Pancreas (tissue), 10 donors: ENCODE data around the gene TPH2. TPM values are rescaled to one million over a fixed set of nuclear protein-coding genes. Genes with fewer than 3 reads are reported as not detected.

Source experiments
- ATAC-seq, 4 donors: fragments of 200-7000 bp; cut with Tn5 transposase; one replicate each; pipeline versions ENCODE4 v1.8.0 to v1.9.1; 2020; ENCODE audit warnings: mild to moderate bottlenecking in 4 of 4, moderate library complexity in 4 of 4
- DNase-seq, 6 donors: peaks; one replicate each; pipeline ENCODE4 v3.0.0-alpha.2; 2020
- FAIRE-seq: peaks from 2 replicates; lab custom pipeline; 2012; peaks lifted over from hg19 to GRCh38; lab: Jason Lieb, UNC
- H3K27ac ChIP-seq, 4 donors: fragments of 200-600 bp; sonication (generic); 1 replicate in 3 of 4; 2 replicates in 1 of 4; pipeline versions ENCODE4 v1.5.0 to v1.8.0; 2020
- H3K27me3 ChIP-seq, 4 donors: fragments of 200-600 bp; one replicate each; pipeline ENCODE4 v1.8.0; 2021
- H3K36me3 ChIP-seq, 3 donors: fragments of 200-600 bp; sonication (generic) in 1 of 3; one replicate each; pipeline versions ENCODE4 v1.5.0 to v1.8.0; 2020 to 2021
- H3K4me1 ChIP-seq, 3 donors: fragments of 200-600 bp; one replicate each; pipeline ENCODE4 v1.8.0; 2021
- H3K4me3 ChIP-seq, 4 donors: fragments of 200-600 bp; sonication (generic) in 2 of 4; one replicate each; pipeline versions ENCODE4 v1.5.0 to v1.8.0; 2020 to 2021
- H3K9me3 ChIP-seq, 4 donors: fragments of 200-600 bp; one replicate each; pipeline ENCODE4 v1.8.0; 2021
- WGBS, 2 donors: extraction: QIAGEN DNeasy Blood & Tissue Kit; methylation state at CpG; one replicate each; pipeline ENCODE4 v1.1.7; 2013; 5-methylcytosine and 5-hydroxymethylcytosine counted together
- intact Hi-C, 3 donors: fragments of 100-400 bp; cut with DNase I; formaldehyde crosslinking; loops; one replicate each; pipeline versions ENCODE4 v1.11.1 to v1.14.2; 2022
- polyA plus RNA-seq, 2 donors: library from polyadenylated mRNA; stranded (reverse); fragments of 200-250 nt; gene quantifications; one replicate each; pipeline ENCODE4 v1.2.3, GENCODE V29; 2013
- total RNA-seq, 6 donors: library from RNA; stranded (reverse); fragmentation: NEBNext Ultra II Directional in 4 of 6; extraction: Animal tissue kit (Norgen Biotek cat#: 25700) in 4 of 6; gene quantifications; one replicate each; pipeline versions ENCODE4 v1.2.1 to v1.2.4, GENCODE V29; 2021 to 2023
- TF ChIP-seq, protein P1 (sequence below), 4 donors: fragments of 200-600 bp; sonication (generic) in 3 of 4; IDR thresholded peaks; one replicate each; pipeline versions ENCODE4 v1.5.0 to v1.8.0; 2021; ENCODE audit warnings: antibody characterized with exemption in 4 of 4
- donor health status: healthy with polysubstance abuse.
- donor health status: DM: no; HTN: no; CAD: no; lungs with moderate emphysema.
- donor health status: DM: no; HTN: no; CAD: no.
- donor health status: control.
- donor health status: control.
- donor health status: Bipolar disorder and iron deficiency.
- donor health status: DM: yes; HTN: yes; CAD: no.
- donor health status: DM: no; HTN: no; CAD: no.
- donor health status: DM: no; HTN: no; CAD: no.
- donor health status: DM: yes; HTN: yes; CAD: no.

The TPH2 gene
- total and polyA plus RNA-seq, 8 donors, result not detected

DNA sequence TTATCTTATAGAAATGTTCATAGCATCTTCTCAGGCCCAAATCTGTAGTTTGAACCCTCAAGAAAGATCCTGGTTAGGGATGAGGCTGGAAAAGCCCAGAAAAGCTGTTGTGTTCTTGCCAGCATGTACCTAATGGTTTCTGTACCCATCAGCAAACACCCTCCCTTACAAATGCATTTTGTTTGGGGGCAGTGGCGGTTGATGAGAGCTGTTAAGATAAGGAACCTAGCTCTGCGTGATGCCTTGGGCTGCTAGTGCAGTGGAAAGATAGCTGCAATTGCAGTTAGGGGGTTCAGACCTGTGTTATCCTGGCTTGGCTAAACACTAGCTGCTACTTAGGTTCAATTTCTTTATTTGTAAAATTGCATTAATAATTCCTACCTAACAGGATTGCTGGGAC, 3.6 kb downstream of the TPH2 start:
- Histone ChIP-seq H3K27ac (no peak overlapping the region), H3K27me3 (peaks cover 0 to 32% (median 5%) of the 10 kb centered on the region in 4 donors), H3K36me3 (no peaks in the 10 kb centered on the region), H3K4me1 (no peaks in the 10 kb centered on the region), H3K4me3 (no peak overlapping the region), H3K9me3 (no peaks in the 10 kb centered on the region)
- DNase-seq (no peak), ATAC-seq (peak in 1 of 4 donors; percentile 30), FAIRE-seq (no peak)
- intact Hi-C loops, result no loop called here
- 49 to 63% methylated on average over 2 of the region's 2 CpGs for WGBS, 2 donors
- TF ChIP-seq, protein P1, sequence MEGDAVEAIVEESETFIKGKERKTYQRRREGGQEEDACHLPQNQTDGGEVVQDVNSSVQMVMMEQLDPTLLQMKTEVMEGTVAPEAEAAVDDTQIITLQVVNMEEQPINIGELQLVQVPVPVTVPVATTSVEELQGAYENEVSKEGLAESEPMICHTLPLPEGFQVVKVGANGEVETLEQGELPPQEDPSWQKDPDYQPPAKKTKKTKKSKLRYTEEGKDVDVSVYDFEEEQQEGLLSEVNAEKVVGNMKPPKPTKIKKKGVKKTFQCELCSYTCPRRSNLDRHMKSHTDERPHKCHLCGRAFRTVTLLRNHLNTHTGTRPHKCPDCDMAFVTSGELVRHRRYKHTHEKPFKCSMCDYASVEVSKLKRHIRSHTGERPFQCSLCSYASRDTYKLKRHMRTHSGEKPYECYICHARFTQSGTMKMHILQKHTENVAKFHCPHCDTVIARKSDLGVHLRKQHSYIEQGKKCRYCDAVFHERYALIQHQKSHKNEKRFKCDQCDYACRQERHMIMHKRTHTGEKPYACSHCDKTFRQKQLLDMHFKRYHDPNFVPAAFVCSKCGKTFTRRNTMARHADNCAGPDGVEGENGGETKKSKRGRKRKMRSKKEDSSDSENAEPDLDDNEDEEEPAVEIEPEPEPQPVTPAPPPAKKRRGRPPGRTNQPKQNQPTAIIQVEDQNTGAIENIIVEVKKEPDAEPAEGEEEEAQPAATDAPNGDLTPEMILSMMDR (IDR thresholded peaks at IDR 0.05), result no peak

- 37 to 45% methylated on average over 4 of the region's 4 CpGs for WGBS, 2 donors
- no peak overlapping the region for H3K27ac ChIP-seq
- no peak for DNase-seq
Measured at GRCh38 chr12:71942703-71943102, 4.1 kb downstream of the TPH2 start.

GRCh38 chr12:71945121-71945520, 6.5 kb downstream of the TPH2 start:
- Histone ChIP-seq H3K27me3 (peaks cover 0 to 19% (median 3%) of the 10 kb centered on the region in 4 donors), H3K9me3 (no peaks in the 10 kb centered on the region), H3K36me3 (no peaks in the 10 kb centered on the region), H3K4me3 (no peak overlapping the region), H3K4me1 (no peaks in the 10 kb centered on the region), H3K27ac (no peak overlapping the region)
- DNase-seq (no peak), FAIRE-seq (no peak), ATAC-seq (no peak)
- TF ChIP-seq, protein P1 (IDR thresholded peaks at IDR 0.05), result no peak
- 43 to 46% methylated on average over 1 of the region's 1 CpG for WGBS, 2 donors
- intact Hi-C loops, result no loop called here

More at GRCh38 chr12:71942703-71943102, 4.1 kb downstream of the TPH2 start:
- TF ChIP-seq, protein P1 (IDR thresholded peaks at IDR 0.05), result no peak
- Histone ChIP-seq H3K4me1 (no peaks in the 10 kb centered on the region), H3K9me3 (no peaks in the 10 kb centered on the region), H3K4me3 (no peak overlapping the region), H3K27me3 (peaks cover 0 to 32% (median 5%) of the 10 kb centered on the region in 4 donors), H3K36me3 (no peaks in the 10 kb centered on the region)
- no peak for FAIRE-seq
- intact Hi-C loops, result no loop called here
- no peak for ATAC-seq

GRCh38 chr12:71945883-71946282, 7.2 kb downstream of the TPH2 start:
- ATAC-seq, result no peak
- no peaks in the 10 kb centered on the region for H3K4me1 ChIP-seq
- intact Hi-C loops, result no loop called here
- 56% methylated on average over 4 of the region's 4 CpGs for WGBS, 2 donors
- no peaks in the 10 kb centered on the region for H3K9me3 ChIP-seq
- H3K36me3 ChIP-seq, result no peaks in the 10 kb centered on the region
- H3K4me3 ChIP-seq, result no peak overlapping the region
- peaks cover 0 to 13% (median 3%) of the 10 kb centered on the region in 4 donors for H3K27me3 ChIP-seq
- H3K27ac ChIP-seq, result no peak overlapping the region
- TF ChIP-seq, protein P1 (IDR thresholded peaks at IDR 0.05), result no peak
- no peak for FAIRE-seq
- no peak for DNase-seq

DNA sequence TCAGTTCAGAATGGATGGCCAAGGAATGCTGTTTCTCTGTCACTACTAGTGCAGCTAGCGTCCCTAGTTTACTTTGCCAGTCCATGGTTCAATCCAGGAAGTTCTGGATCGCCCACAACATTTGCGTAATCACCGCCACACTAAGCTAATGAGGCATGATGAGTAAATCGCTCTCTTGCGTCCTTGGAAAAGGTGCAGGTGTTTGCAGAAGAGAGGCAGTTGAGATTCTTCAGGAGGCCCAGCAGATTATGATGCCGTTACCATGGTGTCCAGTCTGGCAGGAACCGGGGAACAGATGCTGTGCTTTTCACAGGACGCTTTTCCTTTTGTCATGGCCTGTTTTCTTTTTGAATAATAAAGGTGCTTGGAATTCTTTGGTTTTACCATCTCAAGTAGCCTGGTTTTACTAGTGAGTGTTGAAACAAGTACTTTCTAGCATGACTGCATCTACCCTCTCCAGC, 9.0 kb downstream of the TPH2 start:
- 16 to 19% methylated on average over 9 of the region's 9 CpGs for WGBS, 2 donors
- intact Hi-C loops, result no loop called here
- FAIRE-seq, result no peak

More for the DNA sequence above, 9.0 kb downstream of the TPH2 start:
- Histone ChIP-seq H3K36me3 (no peaks in the 10 kb centered on the region), H3K27me3 (peaks cover 0 to 13% (median 0%) of the 10 kb centered on the region in 4 donors), H3K9me3 (no peaks in the 10 kb centered on the region), H3K4me1 (no peaks in the 10 kb centered on the region), H3K4me3 (no peak overlapping the region), H3K27ac (no peak overlapping the region)
- ATAC-seq (peak; percentile 38 to 91 (median 80)), DNase-seq (peak in 2 of 6 donors; percentile 16 to 21)
- TF ChIP-seq, protein P1 (IDR thresholded peaks at IDR 0.05), result no peak
